A549 (cell line): ENCODE data around the gene TNFSF13B.

Source experiments
- CTCF ChIP-seq: fragments of >200 bp; sonication (Bioruptor Twin); formaldehyde crosslinking; IDR thresholded peaks from 3 replicates; pipeline ENCODE4 v1.5.1; 2016
- EP300 ChIP-seq, 2 experiments: fragments of >200 bp; sonication (Bioruptor Twin); formaldehyde crosslinking; IDR thresholded peaks; 2 replicates in 1 of 2; 3 replicates in 1 of 2; pipeline ENCODE4 v1.6.1; 2016 to 2017
- JUN ChIP-seq, 2 experiments: fragments of >200 bp; sonication (Bioruptor Twin); formaldehyde crosslinking; IDR thresholded peaks; 2 replicates in 1 of 2; 3 replicates in 1 of 2; pipeline ENCODE4 v1.6.1; 2016 to 2017
- NFE2L2 ChIP-seq: fragments of 150-350 bp; conservative IDR thresholded peaks from 2 replicates; pipeline ENCODE4 v1.6.1; 2014; ENCODE audit warnings: low read length
- POLR2A ChIP-seq: IDR thresholded peaks from 2 replicates; pipeline ENCODE4 v1.6.1; 2012; ENCODE audit warnings: mild to moderate bottlenecking, low read length
- USF2 ChIP-seq: fragments of 450-650 bp; IDR thresholded peaks from 2 replicates; pipeline ENCODE4 v1.6.1; 2014; ENCODE audit warnings: antibody characterized with exemption
- ZFP36 ChIP-seq: fragments of 450-650 bp; IDR thresholded peaks from 2 replicates; pipeline ENCODE4 v1.6.1; 2014; ENCODE audit warnings: borderline replicate concordance; ENCODE audit not compliant: partially characterized antibody

GRCh38 chr13:108257248-108257647 is 12.3 kb upstream of the TNFSF13B start:
- TF ChIP-seq EP300 (IDR thresholded peaks at IDR 0.05) (no peak), JUN (IDR thresholded peaks at IDR 0.05) (no peak), ZFP36 (no peak), CTCF (no peak), USF2 (no peak), POLR2A (no peak), NFE2L2 (no peak)
